HAP-1 (cell line): ENCODE data around the gene PCDHA1.
"Not testable (repeated sequence)": the region's sequence is repeated elsewhere in the genome, so short reads cannot be mapped to it uniquely, and the experiment has no call there.

Source experiments
- DNase-seq, 2 experiments: peaks; one replicate each; pipeline ENCODE4 v3.0.0-alpha.2; 2016 to 2020; ENCODE audit warnings: low spot score in 2 of 2
- H3K27me3 ChIP-seq: fragments of 250-450 bp; sonication (Bioruptor Pico); 2 replicates; pipeline ENCODE4 v1.5.1; 2020; ENCODE audit warnings: low read depth, mild to moderate bottlenecking, moderate library complexity
- H3K36me3 ChIP-seq: fragments of 250-450 bp; sonication (Bioruptor Pico); replicated peaks from 2 replicates; pipeline ENCODE4 v1.5.1; 2020; ENCODE audit warnings: mild to moderate bottlenecking
- H3K4me1 ChIP-seq: fragments of 250-450 bp; sonication (Bioruptor Pico); 2 replicates; pipeline ENCODE4 v1.5.1; 2020; ENCODE audit warnings: mild to moderate bottlenecking
- H3K4me3 ChIP-seq: fragments of 250-450 bp; sonication (Bioruptor Pico); 2 replicates; pipeline ENCODE4 v1.5.1; 2020; ENCODE audit warnings: mild to moderate bottlenecking, moderate library complexity
- H3K9me3 ChIP-seq: fragments of 250-450 bp; sonication (Bioruptor Pico); 2 replicates; pipeline ENCODE4 v1.5.1; 2020; ENCODE audit warnings: mild to moderate bottlenecking, moderate library complexity
- in situ Hi-C: fragments of 300-500 bp; cut with MboI; formaldehyde crosslinking; loops from 3 replicates; pipeline ENCODE4 v1.14.3; 2020; ENCODE audit warnings: low sequenced_read_pairs, inconsistent platforms, mixed read lengths

The PCDHA1 gene

GRCh38 chr5:140827704-140828361 is 41.9 kb downstream of the PCDHA1 start, which contains the start of gene PCDHA6:
Gene PCDHA6, plus strand, starts transcription at chr5:140827960. Its CDS starts 132 bp downstream, at chr5:140828092.
- in situ Hi-C loops, result no loop called here
- DNase-seq, result no peak
- Histone ChIP-seq H3K9me3 (no peaks in the 10 kb centered on the region), H3K36me3 (no peaks in the 10 kb centered on the region), H3K4me3 (no peak within 1 kb of the TSS), H3K27me3 (no peaks in the 10 kb centered on the region), H3K4me1 (no peaks in the 10 kb centered on the region)

- no peaks in the 10 kb centered on the region for H3K36me3 ChIP-seq
- no peaks in the 10 kb centered on the region for H3K27me3 ChIP-seq
- in situ Hi-C loops, result no loop called here
- H3K4me3 ChIP-seq, result no peak overlapping the region
- H3K4me1 ChIP-seq, result no peaks in the 10 kb centered on the region
- no peak for DNase-seq
- no peaks in the 10 kb centered on the region for H3K9me3 ChIP-seq
Measured at GRCh38 chr5:140828362-140828737, 42.4 kb downstream of the PCDHA1 start.

DNA sequence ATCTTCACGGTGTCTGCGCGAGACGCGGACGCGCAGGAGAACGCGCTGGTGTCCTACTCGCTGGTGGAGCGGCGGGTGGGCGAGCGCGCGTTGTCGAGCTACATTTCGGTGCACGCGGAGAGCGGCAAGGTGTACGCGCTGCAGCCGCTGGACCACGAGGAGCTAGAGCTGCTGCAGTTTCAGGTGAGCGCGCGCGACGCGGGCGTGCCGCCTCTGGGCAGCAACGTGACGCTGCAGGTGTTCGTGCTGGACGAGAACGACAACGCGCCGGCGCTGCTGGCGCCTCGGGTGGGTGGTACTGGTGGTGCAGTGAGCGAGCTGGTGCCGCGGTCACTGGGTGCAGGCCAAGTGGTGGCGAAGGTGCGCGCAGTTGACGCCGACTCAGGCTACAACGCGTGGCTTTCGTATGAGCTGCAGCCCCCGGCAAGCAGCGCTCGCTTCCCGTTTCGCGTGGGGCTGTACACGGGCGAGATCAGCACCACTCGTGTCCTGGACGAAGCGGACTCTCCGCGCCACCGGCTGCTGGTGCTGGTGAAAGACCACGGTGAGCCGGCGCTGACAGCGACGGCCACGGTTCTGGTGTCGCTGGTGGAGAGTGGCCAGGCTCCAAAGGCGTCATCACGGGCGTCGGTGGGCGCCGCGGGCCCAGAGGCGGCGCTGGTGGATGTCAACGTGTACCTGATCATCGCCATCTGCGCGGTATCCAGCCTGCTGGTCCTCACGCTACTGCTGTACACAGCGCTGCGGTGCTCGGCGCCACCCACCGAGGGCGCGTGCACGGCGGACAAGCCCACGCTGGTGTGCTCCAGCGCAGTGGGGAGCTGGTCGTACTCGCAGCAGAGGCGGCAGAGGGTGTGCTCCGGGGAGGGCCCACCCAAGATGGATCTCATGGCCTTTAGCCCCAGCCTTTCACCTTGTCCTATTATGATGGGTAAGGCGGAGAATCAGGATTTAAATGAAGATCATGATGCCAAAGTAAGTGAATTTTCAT is 43.9 kb downstream of the PCDHA1 start:
- H3K4me3 ChIP-seq, H3K27me3 ChIP-seq, in situ Hi-C loops, H3K4me1 ChIP-seq, DNase-seq, H3K36me3 ChIP-seq, H3K9me3 ChIP-seq: not testable (repeated sequence)

- no peak for DNase-seq
- Histone ChIP-seq H3K4me1 (no peaks in the 10 kb centered on the region), H3K27me3 (no peaks in the 10 kb centered on the region), H3K36me3 (no peaks in the 10 kb centered on the region), H3K9me3 (peaks cover 2% of the 10 kb centered on the region; the same call in 1 of the 2 replicates), H3K4me3 (no peak within 1 kb of the TSS)
- in situ Hi-C loops, result no loop called here
Measured at GRCh38 chr5:140833993-140834392, 48.1 kb downstream of the PCDHA1 start, which contains the start of gene PCDHA7. Gene PCDHA7, plus strand, starts transcription at chr5:140834269. Its CDS starts 115 bp downstream, at chr5:140834384.

- in situ Hi-C loops, H3K27me3 ChIP-seq, H3K9me3 ChIP-seq, H3K4me3 ChIP-seq, H3K4me1 ChIP-seq, DNase-seq, H3K36me3 ChIP-seq: not testable (repeated sequence)
Measured at GRCh38 chr5:140834439-140835008, 48.6 kb downstream of the PCDHA1 start.

DNA sequence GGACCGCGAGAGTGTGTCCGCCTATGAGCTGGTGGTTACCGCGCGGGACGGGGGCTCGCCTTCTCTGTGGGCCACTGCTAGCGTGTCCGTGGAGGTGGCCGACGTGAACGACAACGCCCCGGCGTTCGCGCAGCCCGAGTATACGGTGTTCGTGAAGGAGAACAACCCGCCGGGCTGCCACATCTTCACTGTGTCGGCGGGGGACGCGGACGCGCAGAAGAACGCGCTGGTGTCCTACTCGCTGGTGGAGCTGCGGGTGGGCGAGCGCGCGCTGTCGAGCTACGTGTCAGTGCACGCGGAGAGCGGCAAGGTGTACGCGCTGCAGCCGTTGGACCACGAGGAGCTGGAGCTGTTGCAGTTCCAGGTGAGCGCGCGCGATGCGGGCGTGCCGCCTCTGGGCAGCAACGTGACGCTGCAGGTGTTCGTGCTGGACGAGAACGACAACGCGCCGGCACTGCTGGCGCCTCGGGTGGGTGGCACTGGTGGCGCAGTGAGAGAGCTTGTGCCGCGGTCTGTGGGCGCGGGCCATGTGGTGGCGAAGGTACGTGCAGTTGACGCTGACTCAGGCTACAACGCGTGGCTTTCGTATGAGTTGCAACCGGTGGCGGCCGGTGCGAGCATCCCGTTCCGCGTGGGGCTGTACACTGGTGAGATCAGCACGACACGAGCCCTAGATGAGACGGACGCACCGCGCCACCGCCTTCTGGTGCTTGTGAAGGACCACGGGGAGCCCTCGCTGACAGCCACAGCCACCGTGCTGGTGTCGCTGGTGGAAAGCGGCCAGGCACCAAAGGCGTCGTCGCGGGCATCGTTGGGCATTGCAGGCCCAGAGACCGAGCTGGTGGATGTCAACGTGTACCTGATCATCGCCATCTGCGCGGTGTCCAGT is 49.9 kb downstream of the PCDHA1 start:
- no peak for DNase-seq
- no peak overlapping the region for H3K4me3 ChIP-seq
- H3K9me3 ChIP-seq, result peaks cover 2% of the 10 kb centered on the region; the same call in 1 of the 2 replicates
- H3K4me1 ChIP-seq, result no peaks in the 10 kb centered on the region
- in situ Hi-C loops, result no loop called here
- H3K27me3 ChIP-seq, result no peaks in the 10 kb centered on the region
- no peaks in the 10 kb centered on the region for H3K36me3 ChIP-seq

DNA sequence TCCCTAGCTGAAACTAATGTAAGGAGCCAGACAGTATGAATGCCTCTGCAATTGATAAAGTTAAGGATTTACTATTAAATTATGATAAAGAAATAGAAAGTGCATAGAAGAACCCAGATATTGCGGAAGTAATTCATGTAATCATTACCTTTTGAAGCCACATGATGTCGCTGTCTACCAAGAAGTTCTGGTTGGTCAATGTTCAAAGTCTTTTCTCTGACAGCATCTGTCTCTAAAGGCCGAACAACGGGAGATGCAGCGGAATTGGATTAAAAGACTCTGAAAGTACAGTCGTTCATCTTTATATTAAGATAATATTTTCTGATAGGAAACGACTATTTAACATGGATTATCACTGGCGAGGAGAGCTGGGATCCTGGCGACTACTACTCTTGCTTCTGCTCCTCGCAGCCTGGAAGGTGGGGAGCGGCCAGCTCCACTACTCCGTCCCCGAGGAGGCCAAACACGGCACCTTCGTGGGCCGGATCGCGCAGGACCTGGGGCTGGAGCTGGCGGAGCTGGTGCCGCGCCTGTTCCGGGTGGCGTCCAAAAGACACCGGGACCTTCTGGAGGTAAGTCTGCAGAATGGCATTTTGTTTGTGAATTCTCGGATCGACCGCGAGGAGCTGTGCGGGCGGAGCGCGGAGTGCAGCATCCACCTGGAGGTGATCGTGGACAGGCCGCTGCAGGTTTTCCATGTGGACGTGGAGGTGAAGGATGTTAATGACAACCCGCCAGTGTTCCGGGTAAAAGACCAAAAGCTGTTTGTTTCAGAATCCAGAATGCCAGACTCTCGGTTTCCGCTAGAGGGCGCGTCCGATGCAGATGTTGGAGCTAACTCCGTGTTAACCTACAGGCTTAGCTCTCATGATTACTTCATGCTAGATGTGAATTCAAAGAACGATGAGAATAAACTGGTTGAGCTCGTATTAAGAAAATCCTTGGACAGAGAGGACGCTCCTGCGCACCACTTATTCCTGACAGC is 55.3 kb downstream of the PCDHA1 start, which contains the start of gene PCDHA8:
PCDHA8 (plus strand) TSS at position 210 of the 985 bp plus-strand sequence; CDS start at position 345, 135 bp downstream.
- Histone ChIP-seq H3K9me3 (no peaks in the 10 kb centered on the region), H3K36me3 (no peaks in the 10 kb centered on the region), H3K27me3 (no peaks in the 10 kb centered on the region), H3K4me1 (no peaks in the 10 kb centered on the region), H3K4me3 (no peak within 1 kb of the TSS)
- in situ Hi-C loops, result no loop called here
- DNase-seq, result peak in 1 of 2 experiments; percentile 40

- H3K36me3 ChIP-seq, result no peaks in the 10 kb centered on the region
- in situ Hi-C loops, result no loop called here
- H3K9me3 ChIP-seq, result no peaks in the 10 kb centered on the region
- H3K4me3 ChIP-seq, result no peak overlapping the region
- no peak for DNase-seq
- H3K27me3 ChIP-seq, result no peaks in the 10 kb centered on the region
- H3K4me1 ChIP-seq, result no peaks in the 10 kb centered on the region
Measured at GRCh38 chr5:140842798-140843733, 57.1 kb downstream of the PCDHA1 start.

DNA sequence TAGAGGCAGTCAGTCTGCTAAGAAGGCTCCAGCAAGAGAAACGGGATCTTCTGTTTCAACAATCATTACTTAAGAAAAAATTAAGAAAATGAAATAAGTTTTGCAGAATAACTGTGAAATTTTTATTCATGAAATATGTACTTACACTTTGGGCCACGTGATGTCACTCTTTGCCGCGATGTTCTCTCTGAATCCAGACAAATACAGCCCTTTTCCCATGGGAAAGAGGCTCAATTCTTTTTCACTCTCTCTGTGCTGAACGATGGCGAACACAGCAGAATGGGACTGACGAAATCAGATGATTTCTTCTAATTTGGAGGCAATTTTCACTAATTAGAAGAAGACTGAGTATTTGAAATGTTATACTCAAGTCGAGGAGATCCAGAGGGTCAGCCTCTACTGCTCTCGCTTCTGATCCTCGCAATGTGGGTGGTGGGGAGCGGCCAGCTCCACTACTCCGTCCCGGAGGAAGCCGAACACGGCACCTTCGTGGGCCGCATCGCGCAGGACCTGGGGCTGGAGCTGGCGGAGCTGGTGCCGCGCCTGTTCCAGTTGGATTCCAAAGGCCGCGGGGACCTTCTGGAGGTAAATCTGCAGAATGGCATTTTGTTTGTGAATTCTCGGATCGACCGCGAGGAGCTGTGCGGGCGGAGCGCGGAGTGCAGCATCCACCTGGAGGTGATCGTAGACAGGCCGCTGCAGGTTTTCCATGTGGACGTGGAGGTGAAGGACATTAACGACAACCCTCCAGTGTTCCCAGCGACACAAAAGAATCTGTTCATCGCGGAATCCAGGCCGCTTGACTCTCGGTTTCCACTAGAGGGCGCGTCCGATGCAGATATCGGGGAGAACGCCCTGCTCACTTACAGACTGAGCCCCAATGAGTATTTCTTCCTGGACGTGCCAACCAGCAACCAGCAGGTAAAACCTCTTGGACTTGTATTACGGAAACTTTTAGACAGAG is 62.5 kb downstream of the PCDHA1 start, which contains the start of gene PCDHA9:
PCDHA9 (plus strand) TSS at position 244 of the 964 bp plus-strand sequence; CDS start at position 358, 114 bp downstream.
- DNase-seq, in situ Hi-C loops, H3K4me3 ChIP-seq: not testable (repeated sequence)

DNA sequence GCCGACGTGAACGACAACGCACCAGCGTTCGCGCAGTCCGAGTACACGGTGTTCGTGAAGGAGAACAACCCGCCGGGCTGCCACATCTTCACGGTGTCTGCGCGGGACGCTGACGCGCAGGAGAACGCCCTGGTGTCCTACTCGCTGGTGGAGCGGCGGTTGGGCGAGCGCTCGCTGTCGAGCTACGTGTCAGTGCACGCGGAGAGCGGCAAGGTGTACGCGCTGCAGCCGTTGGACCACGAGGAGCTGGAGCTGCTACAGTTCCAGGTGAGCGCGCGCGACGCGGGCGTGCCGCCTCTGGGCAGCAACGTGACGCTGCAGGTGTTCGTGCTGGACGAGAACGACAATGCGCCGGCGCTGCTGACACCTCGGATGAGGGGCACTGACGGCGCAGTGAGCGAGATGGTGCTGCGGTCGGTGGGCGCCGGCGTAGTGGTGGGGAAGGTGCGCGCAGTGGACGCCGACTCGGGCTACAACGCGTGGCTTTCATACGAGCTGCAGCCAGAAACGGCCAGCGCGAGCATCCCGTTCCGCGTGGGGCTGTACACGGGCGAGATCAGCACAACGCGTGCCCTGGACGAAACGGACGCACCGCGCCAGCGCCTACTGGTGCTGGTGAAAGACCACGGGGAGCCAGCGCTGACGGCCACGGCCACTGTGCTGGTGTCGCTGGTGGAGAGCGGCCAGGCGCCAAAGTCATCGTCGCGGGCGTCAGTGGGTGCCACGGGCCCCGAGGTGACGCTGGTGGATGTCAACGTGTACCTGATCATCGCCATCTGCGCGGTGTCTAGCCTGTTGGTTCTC is 64.1 kb downstream of the PCDHA1 start:
- DNase-seq, H3K4me1 ChIP-seq, in situ Hi-C loops: not testable (repeated sequence)

More for the DNA sequence above, 62.5 kb downstream of the PCDHA1 start, which contains the start of gene PCDHA9:
- not testable (repeated sequence) for H3K4me1 ChIP-seq, H3K27me3 ChIP-seq, H3K36me3 ChIP-seq, H3K9me3 ChIP-seq

More for the DNA sequence above, 64.1 kb downstream of the PCDHA1 start:
- not testable (repeated sequence) for H3K36me3 ChIP-seq, H3K9me3 ChIP-seq, H3K27me3 ChIP-seq, H3K4me3 ChIP-seq
